ENCODE measurements around the gene DIS3L2. TPM values are rescaled to one million over a fixed set of nuclear protein-coding genes. Genes with fewer than 3 reads are reported as not detected.

The DIS3L2 gene
- total and polyA plus RNA-seq, 10 donors, result 9.1 to 59.8 (median 35.4) TPM

DNA sequence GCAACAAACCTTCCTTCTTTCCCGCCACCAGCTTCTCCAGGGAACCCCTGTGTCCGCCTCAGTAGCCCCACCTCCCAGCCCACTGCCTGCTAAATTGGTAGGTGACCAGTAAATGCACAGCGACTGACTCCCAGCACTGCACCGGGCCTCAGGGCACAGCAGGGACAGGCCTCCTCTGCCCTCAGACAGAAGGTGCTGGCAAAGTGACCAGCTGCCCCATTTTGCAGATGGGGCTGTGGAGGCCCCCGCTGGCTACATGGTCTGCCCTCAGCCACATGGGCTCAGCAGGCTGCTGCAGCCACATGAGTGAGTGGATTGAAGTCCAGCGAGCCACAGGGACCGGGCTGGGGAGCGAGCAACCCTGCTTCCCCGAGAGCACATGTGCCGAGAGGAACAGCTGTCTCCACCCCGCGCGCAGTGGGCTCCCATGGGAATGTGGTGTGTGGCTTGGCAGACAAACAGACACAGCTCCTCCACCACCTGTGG, 27.6 kb upstream of the DIS3L2 start:
- WGBS, 5 donors, result 75 to 86% (median 85%) methylated on average over 12 to 13 of the region's 13 CpGs
- H3K4me1 ChIP-seq, result no peaks in the 10 kb centered on the region
- intact Hi-C loops (cut with DNase I; ENCODE audit: low total_unique reads), result no loop called here
- H3K4me3 ChIP-seq, result no peak overlapping the region
- DNase-seq, result no peak
- H3K27me3 ChIP-seq (replicated peaks in 1 of 7), result peaks cover 0 to 27% (median 0%) of the 10 kb centered on the region in 7 donors
- TF ChIP-seq POLR2AphosphoS5 (IDR thresholded peaks at IDR 0.05), result no peak
- TF ChIP-seq, protein P1, sequence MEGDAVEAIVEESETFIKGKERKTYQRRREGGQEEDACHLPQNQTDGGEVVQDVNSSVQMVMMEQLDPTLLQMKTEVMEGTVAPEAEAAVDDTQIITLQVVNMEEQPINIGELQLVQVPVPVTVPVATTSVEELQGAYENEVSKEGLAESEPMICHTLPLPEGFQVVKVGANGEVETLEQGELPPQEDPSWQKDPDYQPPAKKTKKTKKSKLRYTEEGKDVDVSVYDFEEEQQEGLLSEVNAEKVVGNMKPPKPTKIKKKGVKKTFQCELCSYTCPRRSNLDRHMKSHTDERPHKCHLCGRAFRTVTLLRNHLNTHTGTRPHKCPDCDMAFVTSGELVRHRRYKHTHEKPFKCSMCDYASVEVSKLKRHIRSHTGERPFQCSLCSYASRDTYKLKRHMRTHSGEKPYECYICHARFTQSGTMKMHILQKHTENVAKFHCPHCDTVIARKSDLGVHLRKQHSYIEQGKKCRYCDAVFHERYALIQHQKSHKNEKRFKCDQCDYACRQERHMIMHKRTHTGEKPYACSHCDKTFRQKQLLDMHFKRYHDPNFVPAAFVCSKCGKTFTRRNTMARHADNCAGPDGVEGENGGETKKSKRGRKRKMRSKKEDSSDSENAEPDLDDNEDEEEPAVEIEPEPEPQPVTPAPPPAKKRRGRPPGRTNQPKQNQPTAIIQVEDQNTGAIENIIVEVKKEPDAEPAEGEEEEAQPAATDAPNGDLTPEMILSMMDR (IDR thresholded peaks at IDR 0.05 in 8 of 11, conservative IDR thresholded peaks at IDR 0.05 in 3 of 11), result no peak
- TF ChIP-seq POLR2A (IDR thresholded peaks at IDR 0.05), result no peak
- no peaks in the 10 kb centered on the region for H3K36me3 ChIP-seq
- no peak overlapping the region for H3K27ac ChIP-seq
- H3K9me3 ChIP-seq, result no peaks in the 10 kb centered on the region

DNA sequence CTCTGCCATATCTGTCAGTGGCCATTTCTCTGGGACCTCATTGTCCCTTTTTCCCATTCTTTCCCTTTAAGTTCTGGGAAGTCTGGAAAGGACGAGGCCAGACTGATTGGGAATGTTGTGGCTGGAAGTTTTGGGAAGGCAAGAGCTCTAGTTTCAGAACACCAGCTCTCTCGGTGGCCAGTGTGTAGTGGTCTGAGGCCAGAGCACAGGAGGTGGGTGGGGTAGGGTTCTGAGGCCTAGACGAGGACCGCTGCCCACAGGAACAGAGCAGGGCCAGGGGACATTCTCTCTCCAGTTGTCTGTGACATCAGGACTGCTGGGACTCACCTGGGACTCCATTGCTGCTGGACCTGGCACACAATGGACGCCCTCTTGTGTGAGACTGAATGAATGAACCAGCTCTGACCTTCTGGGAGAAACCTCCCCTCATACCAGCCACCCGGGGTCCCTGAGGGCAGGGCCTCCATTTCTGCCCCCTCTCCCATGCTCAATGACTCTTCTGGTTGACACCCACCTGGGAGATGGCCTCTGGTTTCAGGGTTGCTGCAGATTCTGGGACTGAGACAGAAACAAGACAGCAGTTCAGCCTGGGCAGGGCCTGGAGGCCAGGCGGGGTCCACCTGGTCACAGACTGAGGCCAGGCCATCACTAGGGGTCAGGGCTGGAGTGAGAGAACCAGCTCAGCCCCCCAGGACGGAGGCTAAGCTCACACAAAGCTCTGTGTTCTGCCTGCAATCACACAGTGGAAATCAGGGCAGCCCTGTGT, 26.9 kb upstream of the DIS3L2 start:
- DNase-seq, result no peak
- WGBS, 5 donors, result 78 to 85% (median 80%) methylated on average over 7 to 8 of the region's 8 CpGs
- Histone ChIP-seq H3K4me3 (no peak overlapping the region), H3K36me3 (no peaks in the 10 kb centered on the region), H3K27ac (no peak overlapping the region), H3K9me3 (no peaks in the 10 kb centered on the region), H3K27me3 (replicated peaks in 1 of 7) (peaks cover 0 to 20% (median 0%) of the 10 kb centered on the region in 7 donors), H3K4me1 (no peaks in the 10 kb centered on the region)
- TF ChIP-seq POLR2A (IDR thresholded peaks at IDR 0.05), result no peak
- TF ChIP-seq, protein P1 (IDR thresholded peaks at IDR 0.05 in 8 of 11, conservative IDR thresholded peaks at IDR 0.05 in 3 of 11), result no peak
- intact Hi-C loops (cut with DNase I; ENCODE audit: low total_unique reads), result no loop called here

DNA sequence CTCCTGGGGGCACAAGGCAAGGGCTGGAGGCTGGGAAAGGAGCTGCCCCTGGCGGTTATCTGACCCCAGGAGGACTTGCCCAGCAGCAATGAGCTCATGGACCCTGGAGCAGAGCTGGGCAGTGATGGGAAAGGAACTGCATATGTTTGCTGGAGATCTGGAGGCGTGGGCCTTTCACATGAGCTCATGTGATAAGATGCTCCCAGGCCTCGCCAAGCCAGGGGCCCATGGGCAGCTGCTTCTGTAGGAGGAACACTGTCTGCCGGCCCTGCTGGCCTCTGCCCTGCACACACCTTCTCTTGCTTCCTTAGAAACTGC, 26.3 kb upstream of the DIS3L2 start:
- Histone ChIP-seq H3K4me3 (no peak overlapping the region), H3K36me3 (no peaks in the 10 kb centered on the region), H3K27me3 (replicated peaks in 1 of 7) (peaks cover 0 to 15% (median 0%) of the 10 kb centered on the region in 7 donors), H3K27ac (no peak overlapping the region), H3K4me1 (no peaks in the 10 kb centered on the region), H3K9me3 (no peaks in the 10 kb centered on the region)
- 76 to 93% (median 91%) methylated on average over 3 to 4 of the region's 4 CpGs for WGBS, 5 donors
- TF ChIP-seq POLR2AphosphoS5 (IDR thresholded peaks at IDR 0.05), result no peak
- no peak for DNase-seq
- intact Hi-C loops (cut with DNase I; ENCODE audit: low total_unique reads), result no loop called here

DNA sequence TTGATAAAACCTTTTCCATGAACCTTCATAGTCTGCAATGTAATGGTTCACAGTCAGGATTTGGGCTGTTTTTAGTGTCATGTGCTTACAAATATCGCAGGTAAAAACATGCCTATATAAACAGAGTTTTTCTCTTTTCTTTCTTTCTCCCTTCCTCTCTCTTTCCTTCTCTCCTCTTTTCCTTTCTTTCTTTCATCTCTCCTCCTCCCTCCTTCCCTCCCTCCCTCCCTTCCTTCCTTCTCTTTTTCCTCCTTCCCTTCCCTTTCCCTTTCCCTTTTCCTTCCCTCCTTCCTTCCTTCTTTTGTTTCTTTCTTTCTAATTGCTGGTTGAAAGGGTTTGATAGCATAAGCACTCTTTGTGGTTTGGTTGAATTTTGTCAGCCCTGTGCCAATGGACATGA, 25.7 kb upstream of the DIS3L2 start:
- no peak for DNase-seq
- Histone ChIP-seq H3K36me3 (no peaks in the 10 kb centered on the region), H3K4me3 (no peak overlapping the region), H3K4me1 (no peaks in the 10 kb centered on the region), H3K27me3 (replicated peaks in 1 of 7) (peaks cover 0 to 9% (median 0%) of the 10 kb centered on the region in 7 donors), H3K27ac (no peak overlapping the region), H3K9me3 (no peaks in the 10 kb centered on the region)
- TF ChIP-seq POLR2A (IDR thresholded peaks at IDR 0.05) (no peak), POLR2AphosphoS5 (IDR thresholded peaks at IDR 0.05) (no peak)
- TF ChIP-seq, protein P1 (IDR thresholded peaks at IDR 0.05 in 8 of 11, conservative IDR thresholded peaks at IDR 0.05 in 3 of 11), result no peak
- intact Hi-C loops (cut with DNase I; ENCODE audit: low total_unique reads), result no loop called here
- WGBS, 5 donors, result 86 to 95% (median 88%) methylated on average over 1 of the region's 1 CpG
